GM23338 (cell line): Measurements from ENCODE around the gene SH3GL2. TPM values are rescaled to one million over a fixed set of nuclear protein-coding genes. Genes with fewer than 3 reads are reported as not detected.

Experiments used
- ATAC-seq: fragments of 200-7000 bp; cut with Tn5 transposase; 3 replicates; pipeline ENCODE4 v1.9.1; 2020
- DNase-seq: peaks from one replicate; pipeline ENCODE4 v3.0.0-alpha.2; 2015; ENCODE audit warnings: low spot score
- H2AFZ ChIP-seq: fragments of 200-600 bp; sonication (generic); 2 replicates; pipeline ENCODE4 v1.8.0; 2016; ENCODE audit warnings: antibody characterized with exemption, mild to moderate bottlenecking, moderate library complexity
- H3F3A ChIP-seq: fragments of 200-600 bp; sonication (generic); replicated peaks from 2 replicates; pipeline ENCODE4 v1.8.0; 2017; ENCODE audit warnings: antibody characterized with exemption, mixed run types, low read depth
- H3K27ac ChIP-seq: fragments of 200-600 bp; sonication (generic); 2 replicates; pipeline ENCODE4 v1.6.1; 2016; ENCODE audit warnings: low read depth
- H3K27me3 ChIP-seq: fragments of 200-600 bp; sonication (generic); 2 replicates; pipeline ENCODE4 v1.8.0; 2016; ENCODE audit warnings: mild to moderate bottlenecking, mixed run types, moderate library complexity; ENCODE audit not compliant: insufficient read depth
- H3K36me3 ChIP-seq: fragments of 200-600 bp; sonication (generic); 2 replicates; pipeline ENCODE4 v1.8.0; 2016; ENCODE audit warnings: mild to moderate bottlenecking; ENCODE audit not compliant: insufficient read depth
- H3K4me1 ChIP-seq: fragments of 200-600 bp; sonication (generic); 2 replicates; pipeline ENCODE4 v1.8.0; 2016; ENCODE audit warnings: mild to moderate bottlenecking, moderate library complexity; ENCODE audit not compliant: insufficient read depth
- H3K4me2 ChIP-seq: fragments of 200-600 bp; sonication (generic); 2 replicates; pipeline ENCODE4 v1.7.1; 2017; ENCODE audit warnings: mixed run types
- H3K4me3 ChIP-seq: fragments of 200-600 bp; sonication (generic); 2 replicates; pipeline ENCODE4 v1.6.1; 2016; ENCODE audit warnings: mixed run types
- H3K79me2 ChIP-seq: fragments of 200-600 bp; sonication (generic); replicated peaks from 2 replicates; pipeline ENCODE4 v1.8.0; 2017; ENCODE audit warnings: mild to moderate bottlenecking; ENCODE audit not compliant: insufficient read depth
- H3K9me2 ChIP-seq: fragments of 200-600 bp; sonication (generic); 2 replicates; pipeline ENCODE4 v1.8.0; 2017; ENCODE audit not compliant: insufficient read depth
- H4K20me1 ChIP-seq: fragments of 200-600 bp; sonication (generic); replicated peaks from 2 replicates; pipeline ENCODE4 v1.8.0; 2017; ENCODE audit warnings: mild to moderate bottlenecking; ENCODE audit not compliant: insufficient read depth
- H3K27ac Mint-ChIP-seq: 2 replicates; pipeline ENCODE4 v1.8.0; 2020; ENCODE audit warnings: inconsistent platforms, mild to moderate bottlenecking, moderate library complexity, mixed read lengths
- H3K27me3 Mint-ChIP-seq: 3 replicates; pipeline ENCODE4 v1.8.0; 2022; ENCODE audit warnings: low read depth, mild to moderate bottlenecking, moderate library complexity, mixed read lengths, inconsistent platforms; ENCODE audit not compliant: insufficient read depth, poor library complexity
- H3K36me3 Mint-ChIP-seq: 3 replicates; pipeline ENCODE4 v1.8.0; 2021; ENCODE audit warnings: low read depth, mild to moderate bottlenecking, inconsistent platforms, moderate library complexity, mixed read lengths
- H3K4me1 Mint-ChIP-seq: 3 replicates; pipeline ENCODE4 v1.8.0; 2020; ENCODE audit warnings: mild to moderate bottlenecking, inconsistent platforms, mixed read lengths
- H3K4me3 Mint-ChIP-seq: 3 replicates; pipeline ENCODE4 v1.8.0; 2021; ENCODE audit warnings: moderate library complexity, mild to moderate bottlenecking, inconsistent platforms, mixed read lengths
- H3K9me3 Mint-ChIP-seq: 3 replicates; pipeline ENCODE4 v1.8.0; 2020; ENCODE audit warnings: moderate library complexity, mild to moderate bottlenecking, inconsistent platforms, mixed read lengths
- CREB1 ChIP-seq: fragments of 250-450 bp; sonication (Bioruptor Pico); IDR thresholded peaks from 2 replicates; pipeline ENCODE4 v1.5.0; 2020; ENCODE audit warnings: low read depth, mild to moderate bottlenecking, moderate library complexity
- EZH2 ChIP-seq: fragments of 200-600 bp; sonication (generic); IDR thresholded peaks from one replicate; pipeline ENCODE4 v1.8.0; 2017; ENCODE audit warnings: antibody characterized with exemption, mild to moderate bottlenecking, low read depth; ENCODE audit not compliant: unreplicated experiment
- EZH2phosphoT487 ChIP-seq: fragments of 200-600 bp; sonication (generic); IDR thresholded peaks from one replicate; pipeline ENCODE4 v1.8.1; 2018; ENCODE audit warnings: antibody characterized with exemption; ENCODE audit not compliant: unreplicated experiment
- JUNB ChIP-seq: IDR thresholded peaks from one replicate; pipeline ENCODE4 v1.6.1; 2016; ENCODE audit warnings: antibody characterized with exemption; ENCODE audit not compliant: unreplicated experiment
- NANOG ChIP-seq: IDR thresholded peaks from 2 replicates; pipeline ENCODE4 v1.6.1; 2016; ENCODE audit warnings: antibody characterized with exemption, borderline replicate concordance
- STAT1 ChIP-seq: IDR thresholded peaks from one replicate; pipeline ENCODE4 v1.6.1; 2016; ENCODE audit warnings: antibody characterized with exemption; ENCODE audit not compliant: unreplicated experiment
- ZNF114 ChIP-seq: fragments of 250-450 bp; sonication (Bioruptor Pico); IDR thresholded peaks from 2 replicates; pipeline ENCODE4 v1.5.0; 2020; ENCODE audit warnings: mild to moderate bottlenecking, moderate library complexity
- ZNF331 ChIP-seq: fragments of 250-450 bp; sonication (Bioruptor Pico); IDR thresholded peaks from 2 replicates; pipeline ENCODE4 v1.5.0; 2020; ENCODE audit warnings: low read depth, mild to moderate bottlenecking, moderate library complexity
- polyA plus RNA-seq: library from polyadenylated mRNA; unstranded; fragments of >200 nt; fragmentation: Nextera tagmentation; extraction: Ambion mirVana; gene quantifications from 2 replicates; pipeline ENCODE4 v1.2.1, GENCODE V29; 2016
- total RNA-seq: library from RNA; depleted of rRNA; stranded (reverse); fragments of >200 nt; shearing (Covaris generic); gene quantifications from 2 replicates; pipeline ENCODE4 v1.2.3, GENCODE V29; 2014
- TF ChIP-seq, protein P1 (sequence below): fragments of 250-450 bp; sonication (Bioruptor Pico); IDR thresholded peaks from 2 replicates; pipeline ENCODE4 v1.5.0; 2020; ENCODE audit warnings: mild to moderate bottlenecking, moderate library complexity
- TF ChIP-seq, protein P2 (sequence below): IDR thresholded peaks from one replicate; pipeline ENCODE4 v1.6.1; 2018; ENCODE audit warnings: antibody characterized with exemption; ENCODE audit not compliant: unreplicated experiment
- TF ChIP-seq, protein P3 (sequence below): IDR thresholded peaks from 2 replicates; pipeline ENCODE4 v1.6.1; 2016; ENCODE audit warnings: antibody characterized with exemption

SH3GL2 gene
- total and polyA plus RNA-seq, 2 experiments from 2014 or later, result 5.9 to 8.6 TPM

DNA sequence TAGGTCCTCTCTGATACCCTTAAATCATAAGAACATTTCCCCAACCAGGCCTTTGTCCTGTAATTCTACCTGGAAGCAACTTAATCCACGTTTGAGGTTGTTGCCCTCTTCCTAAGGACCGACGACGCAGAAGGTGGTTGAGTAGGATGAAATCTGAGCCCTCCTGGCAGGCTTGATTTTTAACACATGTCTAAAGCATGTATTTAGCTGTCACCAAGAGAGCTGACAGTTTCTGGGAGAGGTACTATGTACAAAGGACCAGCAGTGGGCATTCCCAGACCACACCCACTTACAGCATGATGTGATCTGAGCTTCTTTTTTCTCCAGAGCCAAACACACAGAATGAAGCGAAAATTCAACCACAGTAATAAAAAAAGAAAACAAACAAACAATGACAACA lies 260.9 kb downstream of the SH3GL2 start (continued):
- TF ChIP-seq, protein P1, sequence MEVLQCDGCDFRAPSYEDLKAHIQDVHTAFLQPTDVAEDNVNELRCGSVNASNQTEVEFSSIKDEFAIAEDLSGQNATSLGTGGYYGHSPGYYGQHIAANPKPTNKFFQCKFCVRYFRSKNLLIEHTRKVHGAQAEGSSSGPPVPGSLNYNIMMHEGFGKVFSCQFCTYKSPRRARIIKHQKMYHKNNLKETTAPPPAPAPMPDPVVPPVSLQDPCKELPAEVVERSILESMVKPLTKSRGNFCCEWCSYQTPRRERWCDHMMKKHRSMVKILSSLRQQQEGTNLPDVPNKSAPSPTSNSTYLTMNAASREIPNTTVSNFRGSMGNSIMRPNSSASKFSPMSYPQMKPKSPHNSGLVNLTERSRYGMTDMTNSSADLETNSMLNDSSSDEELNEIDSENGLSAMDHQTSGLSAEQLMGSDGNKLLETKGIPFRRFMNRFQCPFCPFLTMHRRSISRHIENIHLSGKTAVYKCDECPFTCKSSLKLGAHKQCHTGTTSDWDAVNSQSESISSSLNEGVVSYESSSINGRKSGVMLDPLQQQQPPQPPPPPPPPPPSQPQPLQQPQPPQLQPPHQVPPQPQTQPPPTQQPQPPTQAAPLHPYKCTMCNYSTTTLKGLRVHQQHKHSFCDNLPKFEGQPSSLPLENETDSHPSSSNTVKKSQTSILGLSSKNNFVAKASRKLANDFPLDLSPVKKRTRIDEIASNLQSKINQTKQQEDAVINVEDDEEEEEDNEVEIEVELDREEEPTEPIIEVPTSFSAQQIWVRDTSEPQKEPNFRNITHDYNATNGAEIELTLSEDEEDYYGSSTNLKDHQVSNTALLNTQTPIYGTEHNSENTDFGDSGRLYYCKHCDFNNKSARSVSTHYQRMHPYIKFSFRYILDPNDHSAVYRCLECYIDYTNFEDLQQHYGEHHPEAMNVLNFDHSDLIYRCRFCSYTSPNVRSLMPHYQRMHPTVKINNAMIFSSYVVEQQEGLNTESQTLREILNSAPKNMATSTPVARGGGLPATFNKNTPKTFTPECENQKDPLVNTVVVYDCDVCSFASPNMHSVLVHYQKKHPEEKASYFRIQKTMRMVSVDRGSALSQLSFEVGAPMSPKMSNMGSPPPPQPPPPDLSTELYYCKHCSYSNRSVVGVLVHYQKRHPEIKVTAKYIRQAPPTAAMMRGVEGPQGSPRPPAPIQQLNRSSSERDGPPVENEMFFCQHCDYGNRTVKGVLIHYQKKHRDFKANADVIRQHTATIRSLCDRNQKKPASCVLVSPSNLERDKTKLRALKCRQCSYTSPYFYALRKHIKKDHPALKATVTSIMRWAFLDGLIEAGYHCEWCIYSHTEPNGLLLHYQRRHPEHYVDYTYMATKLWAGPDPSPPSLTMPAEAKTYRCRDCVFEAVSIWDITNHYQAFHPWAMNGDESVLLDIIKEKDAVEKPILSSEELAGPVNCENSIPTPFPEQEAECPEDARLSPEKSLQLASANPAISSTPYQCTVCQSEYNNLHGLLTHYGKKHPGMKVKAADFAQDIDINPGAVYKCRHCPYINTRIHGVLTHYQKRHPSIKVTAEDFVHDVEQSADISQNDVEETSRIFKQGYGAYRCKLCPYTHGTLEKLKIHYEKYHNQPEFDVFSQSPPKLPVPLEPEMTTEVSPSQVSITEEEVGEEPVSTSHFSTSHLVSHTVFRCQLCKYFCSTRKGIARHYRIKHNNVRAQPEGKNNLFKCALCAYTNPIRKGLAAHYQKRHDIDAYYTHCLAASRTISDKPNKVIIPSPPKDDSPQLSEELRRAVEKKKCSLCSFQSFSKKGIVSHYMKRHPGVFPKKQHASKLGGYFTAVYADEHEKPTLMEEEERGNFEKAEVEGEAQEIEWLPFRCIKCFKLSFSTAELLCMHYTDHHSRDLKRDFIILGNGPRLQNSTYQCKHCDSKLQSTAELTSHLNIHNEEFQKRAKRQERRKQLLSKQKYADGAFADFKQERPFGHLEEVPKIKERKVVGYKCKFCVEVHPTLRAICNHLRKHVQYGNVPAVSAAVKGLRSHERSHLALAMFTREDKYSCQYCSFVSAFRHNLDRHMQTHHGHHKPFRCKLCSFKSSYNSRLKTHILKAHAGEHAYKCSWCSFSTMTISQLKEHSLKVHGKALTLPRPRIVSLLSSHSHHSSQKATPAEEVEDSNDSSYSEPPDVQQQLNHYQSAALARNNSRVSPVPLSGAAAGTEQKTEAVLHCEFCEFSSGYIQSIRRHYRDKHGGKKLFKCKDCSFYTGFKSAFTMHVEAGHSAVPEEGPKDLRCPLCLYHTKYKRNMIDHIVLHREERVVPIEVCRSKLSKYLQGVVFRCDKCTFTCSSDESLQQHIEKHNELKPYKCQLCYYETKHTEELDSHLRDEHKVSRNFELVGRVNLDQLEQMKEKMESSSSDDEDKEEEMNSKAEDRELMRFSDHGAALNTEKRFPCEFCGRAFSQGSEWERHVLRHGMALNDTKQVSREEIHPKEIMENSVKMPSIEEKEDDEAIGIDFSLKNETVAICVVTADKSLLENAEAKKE (CRISPR knock-in tag), result no peak
- TF ChIP-seq, protein P2, sequence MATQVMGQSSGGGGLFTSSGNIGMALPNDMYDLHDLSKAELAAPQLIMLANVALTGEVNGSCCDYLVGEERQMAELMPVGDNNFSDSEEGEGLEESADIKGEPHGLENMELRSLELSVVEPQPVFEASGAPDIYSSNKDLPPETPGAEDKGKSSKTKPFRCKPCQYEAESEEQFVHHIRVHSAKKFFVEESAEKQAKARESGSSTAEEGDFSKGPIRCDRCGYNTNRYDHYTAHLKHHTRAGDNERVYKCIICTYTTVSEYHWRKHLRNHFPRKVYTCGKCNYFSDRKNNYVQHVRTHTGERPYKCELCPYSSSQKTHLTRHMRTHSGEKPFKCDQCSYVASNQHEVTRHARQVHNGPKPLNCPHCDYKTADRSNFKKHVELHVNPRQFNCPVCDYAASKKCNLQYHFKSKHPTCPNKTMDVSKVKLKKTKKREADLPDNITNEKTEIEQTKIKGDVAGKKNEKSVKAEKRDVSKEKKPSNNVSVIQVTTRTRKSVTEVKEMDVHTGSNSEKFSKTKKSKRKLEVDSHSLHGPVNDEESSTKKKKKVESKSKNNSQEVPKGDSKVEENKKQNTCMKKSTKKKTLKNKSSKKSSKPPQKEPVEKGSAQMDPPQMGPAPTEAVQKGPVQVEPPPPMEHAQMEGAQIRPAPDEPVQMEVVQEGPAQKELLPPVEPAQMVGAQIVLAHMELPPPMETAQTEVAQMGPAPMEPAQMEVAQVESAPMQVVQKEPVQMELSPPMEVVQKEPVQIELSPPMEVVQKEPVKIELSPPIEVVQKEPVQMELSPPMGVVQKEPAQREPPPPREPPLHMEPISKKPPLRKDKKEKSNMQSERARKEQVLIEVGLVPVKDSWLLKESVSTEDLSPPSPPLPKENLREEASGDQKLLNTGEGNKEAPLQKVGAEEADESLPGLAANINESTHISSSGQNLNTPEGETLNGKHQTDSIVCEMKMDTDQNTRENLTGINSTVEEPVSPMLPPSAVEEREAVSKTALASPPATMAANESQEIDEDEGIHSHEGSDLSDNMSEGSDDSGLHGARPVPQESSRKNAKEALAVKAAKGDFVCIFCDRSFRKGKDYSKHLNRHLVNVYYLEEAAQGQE, result no peak

DNA sequence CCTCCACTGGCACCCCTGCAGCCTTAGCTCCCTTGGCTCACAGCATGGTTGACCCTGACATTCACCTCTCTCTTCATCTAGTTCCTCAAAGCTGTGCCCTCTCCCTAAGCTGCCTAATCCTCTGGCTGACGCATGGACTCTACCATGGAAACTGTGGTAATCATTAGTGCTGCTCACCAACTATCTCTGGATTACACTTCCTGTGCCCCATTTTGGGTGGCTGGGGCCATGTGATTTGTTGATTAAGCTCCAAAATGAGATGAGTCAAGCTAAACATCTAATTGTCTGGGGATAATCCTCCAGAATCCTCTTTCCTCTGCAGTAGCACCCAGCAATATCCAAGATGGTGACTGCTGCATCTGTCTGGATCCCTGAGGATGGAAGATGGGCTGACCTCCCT lies 264.4 kb downstream of the SH3GL2 start:
- no peaks in the 10 kb centered on the region for H3K36me3 ChIP-seq
- no peak overlapping the region for H3K4me3 ChIP-seq
- H3K9me2 ChIP-seq, result 0 out of 2 replicates have a peak, but pooled peaks cover 5% of the 10 kb centered on the region
- no peaks in the 10 kb centered on the region for H3K79me2 ChIP-seq
- no peak overlapping the region for H3K27ac ChIP-seq
- no peak overlapping the region for H2AFZ ChIP-seq
- H4K20me1 ChIP-seq, result no peaks in the 10 kb centered on the region
- H3K4me2 ChIP-seq, result no peak overlapping the region
- Mint-ChIP-seq H3K4me3 (no peak overlapping the region), H3K4me1 (0 out of 3 replicates have a peak, but pooled peaks cover 3% of the 10 kb centered on the region), H3K9me3 (peaks cover 27% of the 10 kb centered on the region), H3K36me3 (peaks cover 14% of the 10 kb centered on the region), H3K27ac (no peak overlapping the region), H3K27me3 (peaks cover 12% of the 10 kb centered on the region)
- H3F3A ChIP-seq, result no peaks in the 10 kb centered on the region
- no peaks in the 10 kb centered on the region for H3K27me3 ChIP-seq
- ATAC-seq, result no peak
- no peaks in the 10 kb centered on the region for H3K4me1 ChIP-seq
- DNase-seq, result no peak
- TF ChIP-seq, protein P3, sequence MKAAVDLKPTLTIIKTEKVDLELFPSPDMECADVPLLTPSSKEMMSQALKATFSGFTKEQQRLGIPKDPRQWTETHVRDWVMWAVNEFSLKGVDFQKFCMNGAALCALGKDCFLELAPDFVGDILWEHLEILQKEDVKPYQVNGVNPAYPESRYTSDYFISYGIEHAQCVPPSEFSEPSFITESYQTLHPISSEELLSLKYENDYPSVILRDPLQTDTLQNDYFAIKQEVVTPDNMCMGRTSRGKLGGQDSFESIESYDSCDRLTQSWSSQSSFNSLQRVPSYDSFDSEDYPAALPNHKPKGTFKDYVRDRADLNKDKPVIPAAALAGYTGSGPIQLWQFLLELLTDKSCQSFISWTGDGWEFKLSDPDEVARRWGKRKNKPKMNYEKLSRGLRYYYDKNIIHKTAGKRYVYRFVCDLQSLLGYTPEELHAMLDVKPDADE, result no peak
- TF ChIP-seq ZNF114 (CRISPR knock-in tag) (no peak), EZH2phosphoT487 (no peak), NANOG (no peak), EZH2 (no peak), JUNB (no peak), ZNF331 (CRISPR knock-in tag) (no peak), CREB1 (CRISPR knock-in tag) (no peak), STAT1 (no peak)
- TF ChIP-seq, protein P2, result no peak
